Measurements from ENCODE around the gene TRIM49C.
"Not testable (repeated sequence)": the region's sequence is repeated elsewhere in the genome, so short reads cannot be mapped to it uniquely, and the experiment has no call there.

TRIM49C gene

DNA sequence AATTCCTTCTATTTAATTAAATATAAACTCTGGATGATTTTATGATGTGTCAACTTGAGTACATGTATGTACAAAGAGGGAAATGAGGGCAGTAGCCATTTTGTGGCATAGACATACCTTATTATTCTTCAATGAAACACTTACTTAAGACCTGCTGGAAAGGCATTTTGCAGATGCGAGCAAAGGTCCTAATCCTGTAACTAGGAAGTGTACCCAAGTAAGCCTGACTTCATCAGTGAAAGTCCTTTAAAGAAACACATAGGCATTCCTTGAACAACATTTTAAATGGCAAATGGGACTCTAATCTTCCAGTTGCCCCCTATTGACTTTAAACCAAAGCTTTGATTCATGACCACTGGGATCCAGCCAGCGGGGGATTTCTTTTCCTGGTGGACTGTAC is at the start of gene TRIM49C:
Gene TRIM49C, plus strand, starts transcription at position 301 of the 400 bp plus-strand sequence. CDS start 4,106 bp downstream, outside the sequence.
- not testable (repeated sequence) for DNase-seq (ENCODE audit: low read depth)

GRCh38 chr11:90024184-90024583 is 6.7 kb upstream of the TRIM49C start:
- DNase-seq (ENCODE audit: low read depth) = not testable (repeated sequence)

DNA sequence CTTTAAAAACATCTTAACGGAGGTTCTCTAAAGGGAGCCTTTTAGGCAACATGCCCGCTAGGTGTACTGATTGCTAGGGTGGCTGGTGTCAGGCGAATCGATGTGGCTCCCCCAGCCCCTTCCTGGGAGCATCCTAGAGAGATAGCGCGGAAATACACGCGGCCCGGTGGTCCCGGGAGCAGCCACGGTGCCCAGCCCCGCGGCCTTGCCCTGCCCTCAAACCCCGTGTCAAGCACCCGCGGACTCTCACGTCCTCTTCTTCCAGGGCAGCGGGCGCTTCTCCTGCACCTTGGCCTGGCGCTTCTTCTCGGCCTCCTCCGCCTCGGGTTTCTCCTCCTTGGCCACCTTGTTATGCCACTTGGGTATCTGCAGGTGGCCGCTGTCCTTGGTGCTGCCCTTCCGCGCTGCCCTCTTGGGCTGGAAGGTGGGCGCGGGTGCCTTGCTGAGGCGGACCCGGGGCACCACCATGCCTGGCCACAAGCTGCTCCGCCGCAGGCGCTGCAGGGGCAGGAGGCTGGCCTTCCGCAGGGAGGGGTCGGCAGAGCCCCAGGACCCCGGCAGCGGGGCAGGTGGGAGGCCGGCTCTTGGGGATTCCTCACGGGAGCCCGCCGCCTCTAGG is 20.8 kb downstream of the TRIM49C start:
- DNase-seq (ENCODE audit: low read depth) = not testable (repeated sequence)

DNA sequence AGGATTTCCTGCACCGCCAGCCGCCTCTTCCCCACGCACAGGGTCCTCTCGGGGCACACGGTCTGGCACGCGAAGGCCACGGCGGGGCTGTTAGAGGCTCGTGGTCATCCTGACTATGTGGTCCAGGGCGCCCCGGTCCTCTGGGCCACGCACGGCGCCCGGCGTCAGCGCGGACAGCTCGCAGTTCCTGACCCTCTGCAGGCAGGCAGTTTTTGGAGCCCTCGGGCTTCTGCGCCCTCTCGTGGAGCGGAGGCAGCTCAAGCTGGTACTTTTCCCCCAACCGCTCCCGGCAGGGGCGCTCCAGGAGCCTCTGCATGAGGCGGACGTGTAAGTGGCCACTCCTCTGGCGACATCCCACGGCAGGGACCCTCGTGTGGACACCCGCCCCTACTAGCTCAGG is 21.4 kb downstream of the TRIM49C start:
- DNase-seq (ENCODE audit: low read depth) = not testable (repeated sequence)

DNA sequence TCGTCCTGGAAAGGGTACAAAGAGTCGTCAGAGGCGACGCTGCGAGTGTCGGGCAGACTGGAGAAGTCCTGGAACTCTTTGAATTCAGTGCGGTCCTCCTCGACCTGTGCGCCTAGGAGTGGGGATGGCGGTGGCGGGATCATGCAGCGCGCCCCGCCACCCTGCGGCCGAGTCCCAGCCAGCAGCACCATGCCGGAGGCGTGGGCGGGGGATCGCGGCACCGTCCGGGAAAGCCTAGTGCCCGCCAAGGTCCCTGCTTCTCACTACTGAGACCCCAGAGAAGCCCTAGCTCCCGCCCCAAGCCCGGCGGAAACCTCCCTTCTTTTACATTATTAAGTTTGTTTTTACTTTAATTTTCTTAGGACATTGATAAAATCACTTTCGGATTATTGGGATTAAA is 22.6 kb downstream of the TRIM49C start:
- not testable (repeated sequence) for DNase-seq (ENCODE audit: low read depth)

GRCh38 chr11:90085650-90086049 is 54.7 kb downstream of the TRIM49C start, which contains the start of gene UBTFL1:
TSS of gene UBTFL1 (plus strand) at chr11:90085950. CDS start at chr11:90085950, 0 bp downstream.
- not testable (repeated sequence) for DNase-seq (ENCODE audit: low read depth)

DNA sequence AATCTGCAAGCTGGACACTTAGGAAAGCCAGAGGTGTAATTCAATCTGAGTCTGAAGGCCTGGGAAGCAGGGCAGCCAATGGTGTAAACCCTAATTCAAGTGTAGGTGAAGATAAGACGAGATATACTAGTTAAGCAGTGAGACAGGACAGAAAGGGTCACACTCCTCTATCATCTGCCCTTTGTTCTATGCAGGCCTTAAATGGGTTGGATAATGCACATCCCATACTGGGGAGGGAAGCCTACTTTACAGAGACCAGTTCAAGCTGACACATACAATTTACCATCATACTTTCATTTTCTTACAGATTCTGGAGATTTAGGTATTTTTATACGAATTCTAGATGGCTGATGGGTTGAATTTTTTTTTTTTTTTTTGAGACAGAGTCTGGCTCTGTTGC is 57.8 kb downstream of the TRIM49C start:
- DNase-seq (ENCODE audit: low read depth) = not testable (repeated sequence)
